RCC 7860 (cell line): ENCODE data around the gene TLR9.

Source experiments
- DNase-seq: peaks from one replicate; pipeline ENCODE4 v3.0.0-alpha.2; 2015; ENCODE audit warnings: low spot score
- FAIRE-seq: peaks from 2 replicates; lab custom pipeline; 2012; peaks lifted over from hg19 to GRCh38; lab: Jason Lieb, UNC

TLR9 gene

DNA sequence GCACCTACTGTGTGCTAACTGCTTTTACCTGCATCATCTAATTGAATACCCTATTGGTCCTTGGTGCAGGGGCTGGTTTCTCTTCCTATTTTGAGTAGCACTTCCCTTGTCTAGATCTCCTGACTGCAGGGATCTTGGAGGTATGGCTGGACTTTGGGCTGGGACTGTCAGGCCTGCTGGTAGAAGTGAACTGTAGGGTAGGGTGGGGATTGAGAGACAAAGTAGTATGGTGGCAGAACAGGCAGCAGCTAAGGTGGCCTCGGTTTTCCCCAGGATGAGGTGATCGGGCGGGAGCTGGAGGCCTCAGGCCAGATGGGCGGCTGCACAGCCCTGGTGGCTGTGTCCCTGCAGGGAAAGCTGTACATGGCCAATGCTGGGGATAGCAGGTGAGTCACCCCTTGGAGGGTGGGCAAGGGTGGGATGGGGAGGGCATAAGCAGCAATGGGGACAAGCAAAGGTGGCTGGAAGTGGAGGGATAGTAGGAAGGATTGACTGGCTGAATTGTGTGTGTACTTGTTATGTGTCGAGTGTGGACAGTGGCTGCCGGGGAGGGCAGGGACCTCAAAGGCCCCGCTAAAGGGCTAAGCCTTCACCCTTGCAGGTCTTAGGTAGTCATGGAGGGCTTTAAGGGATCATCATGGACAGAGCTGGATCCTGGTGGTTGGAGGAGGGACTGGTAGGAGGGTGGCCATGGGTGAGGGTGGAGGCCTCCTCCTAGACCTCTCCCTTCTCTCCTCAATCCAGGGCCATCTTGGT lies 22.1 kb upstream of the TLR9 start:
- FAIRE-seq (no peak), DNase-seq (no peak)

- DNase-seq (no peak), FAIRE-seq (no peak)
Measured at GRCh38 chr3:52246728-52247408, 21.4 kb upstream of the TLR9 start.

DNA sequence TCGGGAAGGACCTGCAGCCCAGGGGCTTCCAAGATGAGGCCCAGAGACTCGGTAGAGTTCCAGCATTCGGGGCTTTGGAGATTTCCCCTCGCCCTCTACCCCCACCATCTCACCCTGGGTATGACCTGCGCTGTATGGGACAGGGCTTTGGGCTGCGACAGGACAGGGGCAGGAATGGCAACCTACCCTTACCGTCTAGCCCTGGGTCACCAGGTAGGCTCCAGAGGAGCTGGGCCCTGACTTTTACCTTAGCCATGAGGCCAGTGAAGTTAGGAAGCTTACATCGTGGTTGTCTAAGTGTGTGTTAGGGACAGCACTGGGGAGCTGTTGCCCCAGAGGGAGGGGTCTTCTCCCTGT lies 20.8 kb upstream of the TLR9 start:
- FAIRE-seq (no peak), DNase-seq (no peak)

GRCh38 chr3:52245322-52246263 lies 20.1 kb upstream of the TLR9 start, which contains the start of gene PPM1M:
PPM1M (plus strand) TSS chr3:52245759; CDS start chr3:52245825, 66 bp downstream.
- DNase-seq (no peak), FAIRE-seq (no peak)

GRCh38 chr3:52243791-52244628 lies 18.6 kb upstream of the TLR9 start:
- DNase-seq, result peak; percentile 34
- FAIRE-seq, result no peak

DNA sequence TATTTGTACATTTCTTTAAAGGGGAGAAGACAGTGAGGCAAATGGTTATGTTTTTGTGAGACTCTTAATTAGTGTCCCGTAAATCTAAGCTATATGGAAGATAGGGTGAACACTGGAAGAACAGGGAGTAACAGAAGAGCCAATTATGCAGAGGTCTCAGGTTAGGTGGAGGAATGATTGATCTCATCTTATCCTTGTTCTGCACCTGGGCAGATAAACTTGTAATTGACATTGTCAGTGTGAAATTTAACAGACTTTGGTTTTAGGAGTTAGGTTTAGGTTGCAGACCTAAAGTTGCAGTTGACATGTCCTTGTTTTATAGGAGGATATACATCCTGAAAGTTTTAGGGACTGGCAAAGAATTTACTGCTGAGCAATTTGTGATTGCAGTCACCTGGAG lies 16.6 kb upstream of the TLR9 start:
- DNase-seq, result no peak
- FAIRE-seq, result no peak

- FAIRE-seq (no peak), DNase-seq (no peak)
Measured at GRCh38 chr3:52240886-52241370, 15.5 kb upstream of the TLR9 start.

DNA sequence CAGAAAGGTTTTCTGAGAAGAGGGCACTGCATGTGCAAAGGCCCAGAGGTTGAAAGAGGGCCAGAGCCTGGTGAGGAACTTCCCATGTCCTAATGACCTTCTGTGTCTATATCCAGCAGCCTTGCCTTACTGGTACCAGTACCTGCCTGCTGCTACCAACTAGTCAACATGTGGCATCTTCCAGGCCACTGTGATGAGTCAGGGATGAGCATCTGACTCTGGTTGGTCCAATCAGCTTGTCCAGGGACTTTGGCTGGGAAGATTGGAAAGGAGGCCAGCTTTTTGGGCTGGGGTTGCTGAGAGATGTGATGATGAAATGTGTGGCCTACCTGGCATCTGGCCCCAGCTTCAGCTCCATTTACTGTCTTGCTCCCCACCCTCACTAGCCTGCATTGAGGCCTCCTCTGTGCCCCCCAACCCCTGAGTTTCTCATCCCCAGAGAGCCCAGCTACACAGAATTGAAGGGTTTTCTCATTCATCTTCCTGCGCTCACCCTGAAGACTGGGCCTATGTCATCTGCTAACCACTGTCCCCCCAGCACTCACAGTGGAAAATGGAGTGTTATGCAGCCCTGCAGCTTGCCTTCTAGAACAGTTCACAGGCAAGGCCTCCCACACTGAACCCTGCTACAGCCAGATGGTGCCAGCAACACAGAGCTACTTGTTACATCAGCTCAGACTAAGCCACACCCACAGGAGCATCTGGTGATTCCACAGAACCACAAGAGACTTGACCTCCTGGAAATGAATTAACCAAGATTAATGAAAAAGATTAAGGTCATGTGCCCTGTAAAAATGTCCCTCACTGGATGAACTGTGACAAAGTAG lies 14.8 kb upstream of the TLR9 start:
- peak; percentile 14 for DNase-seq
- no peak for FAIRE-seq

DNA sequence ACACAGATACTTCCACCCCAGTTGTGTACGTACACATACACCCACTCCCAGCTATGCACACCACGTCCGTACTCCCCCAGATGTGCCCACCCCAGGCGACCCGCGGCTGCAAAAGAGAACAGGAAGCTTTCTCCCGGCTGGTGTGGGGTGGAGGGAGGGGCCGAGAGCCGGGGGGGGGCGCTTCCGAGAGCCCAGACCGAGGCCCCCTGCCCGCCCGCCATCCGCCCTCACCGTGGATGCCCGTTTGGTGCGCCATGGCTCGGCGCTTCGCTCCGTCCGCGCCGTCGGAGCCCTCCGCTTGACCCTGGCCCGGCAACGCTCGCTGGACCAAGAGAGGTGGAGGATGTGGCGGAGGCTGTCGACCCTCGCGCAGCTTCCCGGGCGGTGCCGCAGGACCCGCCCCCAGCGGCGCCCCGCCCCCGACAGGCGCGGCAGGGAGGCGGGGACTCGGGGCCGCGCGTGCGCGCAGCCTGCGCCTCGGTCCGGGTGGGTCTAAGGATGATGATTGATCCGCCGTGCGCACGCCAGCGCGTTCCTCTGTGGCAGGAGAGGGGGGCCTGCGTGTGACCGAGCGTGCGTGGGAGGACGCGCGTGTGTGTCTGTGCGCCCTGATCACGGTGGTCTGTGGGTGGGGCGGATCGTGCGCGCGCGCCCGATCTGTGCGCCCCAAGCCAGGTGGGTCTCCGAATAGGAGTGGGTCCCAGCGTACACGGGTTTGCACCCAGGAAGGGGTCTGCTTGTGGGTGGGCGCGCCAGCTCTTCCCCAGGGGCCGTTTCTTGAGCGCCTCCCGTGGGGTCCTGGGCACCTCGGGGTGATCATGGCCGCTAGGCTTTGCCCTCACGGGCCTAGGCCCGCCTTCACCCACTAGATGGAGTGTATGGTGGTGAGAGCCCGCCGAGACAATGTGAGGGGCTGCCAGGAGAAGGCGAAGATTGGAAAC lies 13.6 kb upstream of the TLR9 start, which contains the start of gene TWF2:
TWF2 (minus strand) TSS at position 398 of the 941 bp plus-strand sequence; CDS start at position 256, 142 bp downstream.
- DNase-seq (peak; percentile 32), FAIRE-seq (no peak)

DNA sequence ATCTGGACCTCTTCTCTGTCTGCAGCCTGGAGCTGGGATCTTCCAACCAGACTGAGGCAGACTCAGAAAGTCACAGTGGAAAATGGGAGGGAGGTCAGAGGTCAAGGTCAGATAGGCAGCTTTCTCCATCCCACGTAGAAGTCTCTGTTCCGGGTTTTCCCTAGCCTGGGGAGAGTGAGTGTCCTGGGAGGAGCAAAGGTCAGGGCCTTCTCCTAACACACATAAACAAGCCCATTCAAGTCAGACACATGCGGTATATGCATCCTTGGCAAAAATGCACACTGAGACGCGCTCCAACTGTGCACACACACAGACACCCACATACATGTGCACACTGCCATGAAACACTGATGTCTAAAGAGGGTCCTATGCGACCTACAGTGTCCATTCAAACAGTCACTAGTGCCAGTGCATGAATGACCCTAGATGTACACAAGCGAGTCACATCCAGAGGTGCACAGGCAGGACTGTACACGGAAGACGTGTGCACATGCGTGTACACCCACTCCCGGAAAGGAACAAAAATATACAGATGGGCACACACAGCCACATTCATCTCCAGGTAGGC lies 12.8 kb upstream of the TLR9 start:
- no peak for DNase-seq
- no peak for FAIRE-seq

GRCh38 chr3:52237657-52238172 lies 12.3 kb upstream of the TLR9 start:
- DNase-seq (peak; percentile 87), FAIRE-seq (peak; percentile 89)

DNA sequence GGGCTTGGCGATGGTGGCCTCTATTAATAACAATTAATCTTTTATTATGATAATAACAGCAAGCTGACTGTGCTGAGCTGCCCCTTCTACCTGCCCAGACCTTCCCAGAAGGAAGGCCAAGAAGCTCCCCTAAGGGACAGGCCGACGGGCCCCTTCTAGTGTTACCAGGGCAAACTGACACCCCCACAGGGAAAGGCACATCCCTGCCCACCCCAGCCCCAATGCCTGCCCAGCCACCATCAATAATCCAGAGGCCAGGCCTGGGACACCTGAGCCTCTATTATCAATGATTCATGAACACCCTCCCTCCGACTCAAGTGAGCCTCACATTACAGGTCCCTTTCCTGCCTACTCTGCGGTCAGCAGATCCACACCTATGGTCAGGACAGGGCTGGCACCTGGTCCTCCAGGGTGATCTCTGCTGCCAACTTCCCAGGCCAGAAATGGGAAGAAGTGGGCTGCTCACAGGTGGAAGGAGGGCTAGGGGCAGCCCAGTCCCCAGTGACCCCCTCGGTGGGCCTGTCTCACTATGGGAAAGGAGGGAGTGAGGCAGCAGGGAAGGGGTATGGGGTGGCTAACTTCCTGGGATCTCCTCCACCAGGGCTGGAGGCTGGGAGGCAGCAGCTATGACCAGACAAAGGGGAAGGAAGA lies 11.7 kb upstream of the TLR9 start:
- DNase-seq (peak; percentile 22), FAIRE-seq (no peak)

DNA sequence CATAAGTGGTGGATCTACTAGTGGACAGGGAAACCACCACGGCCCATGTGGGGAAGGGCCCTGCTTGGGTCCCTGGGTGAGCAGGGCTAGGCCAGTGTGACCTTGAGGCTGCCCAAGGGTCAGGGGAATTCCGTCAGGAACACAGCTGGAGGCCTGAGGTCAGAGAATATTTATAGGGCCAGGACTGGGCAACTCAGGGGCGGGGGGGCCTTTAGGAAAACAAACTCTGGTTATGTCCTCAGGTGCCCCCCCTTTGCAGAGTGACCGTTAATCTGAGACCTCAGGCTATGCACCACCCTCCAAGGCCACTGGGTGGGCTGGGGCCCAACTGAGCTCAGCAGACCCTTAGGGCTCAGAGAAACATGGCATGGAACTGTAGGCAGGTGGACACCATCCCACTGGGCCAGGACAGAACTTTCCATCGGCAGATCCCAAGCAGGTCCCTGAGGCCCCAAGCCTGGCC lies 11.0 kb upstream of the TLR9 start:
- FAIRE-seq (no peak), DNase-seq (no peak)

DNA sequence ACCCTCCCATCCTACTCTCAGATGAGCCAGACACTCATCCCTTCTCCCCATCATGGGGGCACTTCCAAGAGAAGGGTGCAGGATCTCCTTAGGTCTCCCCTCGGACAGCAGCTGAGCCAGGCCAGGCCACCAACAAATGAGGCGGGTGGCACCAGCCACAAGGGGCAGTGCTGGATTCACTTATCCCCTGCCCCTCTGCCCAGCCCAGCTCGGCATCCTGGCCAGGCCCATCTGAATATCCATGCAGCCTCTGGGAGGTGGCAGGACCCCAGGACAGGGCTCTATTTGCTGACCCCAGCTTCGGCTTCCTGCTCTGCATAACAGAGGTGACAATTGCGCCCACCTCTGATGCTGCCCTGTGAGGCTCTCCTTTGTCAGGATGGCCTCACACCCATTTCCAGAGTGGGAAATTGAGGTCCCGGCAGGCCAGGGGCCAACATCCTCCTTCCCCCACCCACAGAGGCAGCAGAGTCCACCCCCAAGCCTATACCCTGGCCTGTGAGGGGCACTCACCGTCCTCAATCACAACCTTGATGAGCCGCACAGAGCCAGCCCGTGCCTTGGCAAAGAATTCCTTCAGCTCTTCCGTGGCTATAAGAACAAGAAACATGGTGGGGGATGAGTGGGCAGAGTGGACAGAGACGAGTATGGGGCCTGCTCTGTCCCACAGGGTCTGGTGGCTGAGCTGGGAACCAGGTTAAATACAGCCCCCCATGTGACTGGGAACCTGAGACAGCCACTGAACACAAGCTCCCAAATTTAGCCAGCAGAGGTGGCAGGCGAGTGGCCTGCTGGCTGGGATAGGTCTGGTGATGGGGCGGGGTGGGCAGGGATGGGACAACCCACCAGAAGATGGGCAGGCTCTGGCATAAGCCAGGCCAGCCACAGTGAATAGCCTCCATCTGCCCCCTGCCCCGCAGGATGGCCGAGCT lies 9.3 kb upstream of the TLR9 start:
- FAIRE-seq, result no peak
- no peak for DNase-seq

DNA sequence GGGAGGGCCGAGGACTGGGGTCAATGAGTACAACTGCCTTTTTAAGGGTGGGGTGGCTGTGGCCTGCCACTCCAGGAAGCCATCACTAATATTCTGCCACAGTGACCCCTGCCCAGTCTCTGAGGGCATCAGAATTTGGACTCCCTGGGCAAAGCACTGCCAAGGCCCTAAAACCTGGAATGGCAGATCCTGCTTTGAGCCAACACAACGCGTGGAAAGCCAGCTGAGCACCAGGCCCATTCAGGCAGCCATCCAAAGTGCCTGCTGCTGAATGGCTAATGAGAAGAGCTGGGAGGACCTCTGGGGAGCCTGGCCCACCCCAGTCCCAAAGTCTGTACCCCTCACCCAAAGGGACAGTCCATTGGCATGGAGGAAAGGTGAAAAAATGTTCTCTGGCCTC lies 8.5 kb upstream of the TLR9 start:
- FAIRE-seq, result no peak
- DNase-seq, result no peak

- DNase-seq, result no peak
- FAIRE-seq, result no peak
Measured at GRCh38 chr3:52233108-52233591, 7.7 kb upstream of the TLR9 start.
